Muscle layer of colon (tissue), 2 donors: ENCODE results near the gene INTS6.

Experiments used
- H3K27ac ChIP-seq: one replicate; pipeline ENCODE4 v1.7.0; 2013; ENCODE audit warnings: low read depth, mild to moderate bottlenecking, low read length, moderate library complexity
- H3K27me3 ChIP-seq, 2 donors: one replicate each; pipeline ENCODE4 v1.7.0; 2013; ENCODE audit warnings: low read length in 2 of 2, mild to moderate bottlenecking in 2 of 2; ENCODE audit not compliant: insufficient read depth in 2 of 2, control insufficient read depth in 1 of 2
- H3K36me3 ChIP-seq: one replicate; pipeline ENCODE4 v1.7.0; 2013; ENCODE audit warnings: mild to moderate bottlenecking, low read length; ENCODE audit not compliant: insufficient read depth
- H3K4me1 ChIP-seq: one replicate; pipeline ENCODE4 v1.7.0; 2013; ENCODE audit warnings: mild to moderate bottlenecking, low read length; ENCODE audit not compliant: insufficient read depth
- H3K4me3 ChIP-seq, 2 donors: one replicate each; pipeline ENCODE4 v1.7.0; 2013; ENCODE audit warnings: low read length in 2 of 2, low read depth in 1 of 2, mild to moderate bottlenecking in 1 of 2, moderate library complexity in 1 of 2
- H3K9ac ChIP-seq: one replicate; pipeline ENCODE4 v1.7.0; 2013; ENCODE audit warnings: low read length
- H3K9me3 ChIP-seq: one replicate; pipeline ENCODE4 v1.7.0; 2013; ENCODE audit warnings: mild to moderate bottlenecking, low read length
- donor health status: abdominal sarcoma.
- donor health status: Adenocarcinoma of cecum.

Gene INTS6, protein sequence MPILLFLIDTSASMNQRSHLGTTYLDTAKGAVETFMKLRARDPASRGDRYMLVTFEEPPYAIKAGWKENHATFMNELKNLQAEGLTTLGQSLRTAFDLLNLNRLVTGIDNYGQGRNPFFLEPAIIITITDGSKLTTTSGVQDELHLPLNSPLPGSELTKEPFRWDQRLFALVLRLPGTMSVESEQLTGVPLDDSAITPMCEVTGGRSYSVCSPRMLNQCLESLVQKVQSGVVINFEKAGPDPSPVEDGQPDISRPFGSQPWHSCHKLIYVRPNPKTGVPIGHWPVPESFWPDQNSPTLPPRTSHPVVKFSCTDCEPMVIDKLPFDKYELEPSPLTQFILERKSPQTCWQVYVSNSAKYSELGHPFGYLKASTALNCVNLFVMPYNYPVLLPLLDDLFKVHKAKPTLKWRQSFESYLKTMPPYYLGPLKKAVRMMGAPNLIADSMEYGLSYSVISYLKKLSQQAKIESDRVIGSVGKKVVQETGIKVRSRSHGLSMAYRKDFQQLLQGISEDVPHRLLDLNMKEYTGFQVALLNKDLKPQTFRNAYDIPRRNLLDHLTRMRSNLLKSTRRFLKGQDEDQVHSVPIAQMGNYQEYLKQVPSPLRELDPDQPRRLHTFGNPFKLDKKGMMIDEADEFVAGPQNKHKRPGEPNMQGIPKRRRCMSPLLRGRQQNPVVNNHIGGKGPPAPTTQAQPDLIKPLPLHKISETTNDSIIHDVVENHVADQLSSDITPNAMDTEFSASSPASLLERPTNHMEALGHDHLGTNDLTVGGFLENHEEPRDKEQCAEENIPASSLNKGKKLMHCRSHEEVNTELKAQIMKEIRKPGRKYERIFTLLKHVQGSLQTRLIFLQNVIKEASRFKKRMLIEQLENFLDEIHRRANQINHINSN

DNA sequence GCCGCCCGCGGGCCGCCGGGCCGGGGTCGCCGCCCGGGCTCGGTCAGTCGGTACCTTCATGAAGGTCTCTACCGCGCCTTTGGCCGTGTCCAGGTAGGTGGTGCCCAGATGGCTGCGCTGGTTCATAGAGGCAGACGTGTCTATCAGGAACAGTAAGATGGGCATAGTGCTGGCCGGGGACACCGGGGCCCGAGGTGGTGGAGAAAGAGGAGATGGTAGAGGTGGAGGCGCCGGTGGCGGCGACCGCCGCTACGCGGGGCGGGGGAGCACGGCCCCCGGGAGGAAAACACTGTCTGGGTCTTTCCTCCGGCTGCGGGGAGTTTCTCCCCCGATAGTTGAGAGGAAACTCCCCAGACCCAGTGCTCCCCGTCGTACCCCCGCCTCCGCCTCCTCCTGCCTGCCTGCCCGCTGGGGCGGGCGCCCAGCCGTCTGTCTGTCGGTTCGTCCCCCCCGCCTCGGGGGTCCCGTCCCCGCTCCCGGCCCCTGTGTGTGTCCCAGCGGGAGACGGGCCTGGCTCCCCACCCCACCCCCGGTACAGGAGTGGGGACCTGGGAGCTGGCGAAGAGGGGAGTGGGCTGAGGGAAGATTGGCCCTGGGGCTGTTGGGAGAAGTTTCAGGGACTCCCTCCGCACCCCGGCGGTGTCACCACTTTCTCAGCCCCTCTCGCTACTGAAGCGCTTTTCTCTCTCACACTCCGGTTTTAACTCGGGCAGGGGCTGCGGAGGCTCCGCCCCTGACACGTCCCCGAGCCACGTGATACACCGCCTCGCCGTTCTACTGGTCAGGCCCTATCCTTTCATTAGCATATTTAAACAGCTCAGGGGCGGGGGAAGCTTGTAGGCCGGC, at the start of gene INTS6:
INTS6 (minus strand) TSS at position 676 of the 846 bp plus-strand sequence; CDS start at position 165, 511 bp downstream.
- H3K4me3 ChIP-seq = peak within 1 kb of the TSS; percentile 72 to 82
- H3K27ac ChIP-seq = peak within 1 kb of the TSS; percentile 96
- H3K36me3 ChIP-seq = peaks cover 7% of the 10 kb centered on the region
- no peaks in the 10 kb centered on the region for H3K9me3 ChIP-seq
- no peaks in the 10 kb centered on the region for H3K27me3 ChIP-seq
- H3K9ac ChIP-seq = peak within 1 kb of the TSS; percentile 93
- peaks cover 30% of the 10 kb centered on the region for H3K4me1 ChIP-seq

DNA sequence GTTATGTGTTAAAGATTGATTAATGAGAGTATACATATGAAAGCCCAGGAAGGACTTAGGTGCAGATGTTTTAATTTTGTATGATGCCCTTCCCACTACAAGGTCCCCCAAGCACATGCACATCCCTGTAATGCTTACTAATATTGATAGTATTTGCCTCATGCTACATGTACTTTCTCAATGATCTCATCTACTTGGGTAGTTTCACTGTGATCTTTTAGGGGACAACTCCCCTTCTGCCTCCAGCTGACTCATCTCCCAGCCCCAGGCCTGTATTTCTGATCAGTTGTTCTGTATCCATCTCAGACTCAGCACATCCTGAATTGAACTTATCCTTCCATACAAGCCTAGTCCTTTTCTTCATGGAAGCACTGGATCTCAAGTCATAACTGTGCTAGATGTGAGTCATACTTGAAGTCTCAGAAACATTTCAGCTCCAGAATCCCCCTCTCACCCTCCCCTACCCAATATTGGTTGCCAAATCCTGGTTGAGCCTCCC, 49.4 kb upstream of the INTS6 start:
- no peaks in the 10 kb centered on the region for H3K4me1 ChIP-seq
- H3K9ac ChIP-seq = no peak overlapping the region
- no peak overlapping the region for H3K27ac ChIP-seq
- H3K36me3 ChIP-seq = no peaks in the 10 kb centered on the region
- no peaks in the 10 kb centered on the region for H3K27me3 ChIP-seq
- no peak overlapping the region for H3K4me3 ChIP-seq
- no peaks in the 10 kb centered on the region for H3K9me3 ChIP-seq

DNA sequence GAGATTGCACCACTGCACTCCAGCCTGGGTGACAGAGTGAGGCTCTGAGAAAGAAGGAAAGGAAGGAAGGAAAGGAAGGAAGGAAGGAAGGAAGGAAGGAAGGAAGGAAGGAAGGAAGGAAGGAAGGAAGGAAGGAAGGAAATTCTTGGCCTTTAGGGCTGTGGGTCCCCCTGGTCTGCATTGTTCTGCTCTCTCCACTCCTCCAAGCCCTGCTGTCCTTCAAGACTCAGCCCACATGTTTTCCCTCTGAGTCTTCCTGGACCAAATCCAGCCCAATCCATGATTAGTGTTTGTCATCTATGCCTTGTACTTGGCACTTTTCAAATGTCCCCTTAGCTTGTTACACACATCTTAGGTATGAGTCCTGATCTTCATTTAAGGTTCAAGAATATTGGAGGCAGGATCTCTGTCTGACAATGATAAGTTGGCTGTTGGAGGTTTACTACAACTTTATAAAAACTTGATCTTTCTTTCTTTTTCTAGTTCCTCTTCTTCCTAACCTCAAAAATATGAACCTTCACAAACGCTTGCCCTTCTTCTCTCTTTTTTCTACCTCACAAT, 48.8 kb upstream of the INTS6 start:
- Histone ChIP-seq H3K27ac (no peak overlapping the region), H3K36me3 (no peaks in the 10 kb centered on the region), H3K27me3 (no peaks in the 10 kb centered on the region), H3K9ac (no peak overlapping the region), H3K9me3 (no peaks in the 10 kb centered on the region), H3K4me1 (no peaks in the 10 kb centered on the region), H3K4me3 (no peak overlapping the region)

DNA sequence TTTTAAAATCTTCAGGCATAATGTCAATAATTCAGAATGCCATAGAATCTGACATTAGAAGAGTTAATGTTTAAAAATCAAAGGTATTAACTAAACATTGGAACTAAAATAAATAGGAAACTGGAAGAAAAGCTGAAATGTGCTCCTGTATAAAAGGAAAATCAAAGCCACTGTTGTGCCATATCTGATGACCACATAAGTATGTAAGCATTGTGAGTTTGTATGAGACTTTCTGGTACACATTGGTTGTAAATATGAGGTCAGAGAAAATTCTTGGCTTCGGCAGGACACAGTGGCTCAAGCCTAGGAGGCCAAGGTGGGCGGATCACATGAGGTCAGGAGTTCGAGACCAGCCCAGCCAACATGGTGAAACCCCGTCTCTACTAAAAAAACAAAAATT, 48.3 kb upstream of the INTS6 start:
- Histone ChIP-seq H3K9me3 (no peaks in the 10 kb centered on the region), H3K4me3 (no peak overlapping the region), H3K9ac (no peak overlapping the region), H3K4me1 (no peaks in the 10 kb centered on the region), H3K27me3 (no peaks in the 10 kb centered on the region), H3K27ac (no peak overlapping the region), H3K36me3 (no peaks in the 10 kb centered on the region)

DNA sequence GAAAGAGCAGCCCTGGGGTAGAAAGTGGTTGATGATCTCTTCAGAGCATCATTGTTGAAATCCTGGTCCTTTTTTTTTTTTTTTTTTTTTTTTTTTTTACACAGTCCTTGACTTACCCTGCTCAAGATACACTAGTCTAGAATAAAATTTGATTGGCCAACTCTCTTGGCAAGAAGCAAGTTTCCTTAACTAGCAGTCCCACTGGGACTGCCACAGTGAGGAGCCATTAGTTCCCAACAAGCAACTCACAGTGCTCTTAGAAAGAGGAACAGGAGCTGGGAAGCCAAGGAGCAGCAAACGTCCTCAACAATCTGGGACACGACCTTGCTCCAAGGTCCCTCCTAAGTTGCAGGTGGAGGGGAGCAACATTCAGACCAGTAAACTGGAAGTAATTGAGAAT, 47.9 kb upstream of the INTS6 start:
- no peaks in the 10 kb centered on the region for H3K4me1 ChIP-seq
- H3K9me3 ChIP-seq = no peaks in the 10 kb centered on the region
- H3K9ac ChIP-seq = no peak overlapping the region
- H3K36me3 ChIP-seq = no peaks in the 10 kb centered on the region
- H3K4me3 ChIP-seq = no peak overlapping the region
- H3K27ac ChIP-seq = no peak overlapping the region
- H3K27me3 ChIP-seq = no peaks in the 10 kb centered on the region

DNA sequence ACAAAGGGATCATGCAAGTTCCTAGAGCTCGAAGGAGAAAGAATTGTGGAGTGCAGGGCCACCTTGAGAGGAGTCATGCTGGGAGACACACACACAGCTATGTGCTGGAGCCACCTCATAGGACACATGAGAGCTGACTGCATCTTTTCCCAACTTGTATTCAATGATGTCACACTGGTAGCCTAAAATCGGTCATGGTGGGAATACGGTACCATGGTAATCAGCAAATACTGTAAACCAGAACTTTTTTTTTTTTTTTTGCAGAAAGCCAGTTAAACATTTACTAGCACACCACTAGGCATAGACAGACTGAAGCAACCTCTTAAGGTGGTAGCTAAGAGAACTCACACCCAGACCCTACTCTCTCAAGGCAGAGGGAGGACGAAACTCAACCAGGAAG, 47.0 kb upstream of the INTS6 start:
- no peak overlapping the region for H3K4me3 ChIP-seq
- H3K27ac ChIP-seq = no peak overlapping the region
- H3K36me3 ChIP-seq = no peaks in the 10 kb centered on the region
- no peaks in the 10 kb centered on the region for H3K27me3 ChIP-seq
- H3K9me3 ChIP-seq = no peaks in the 10 kb centered on the region
- H3K4me1 ChIP-seq = no peaks in the 10 kb centered on the region
- no peak overlapping the region for H3K9ac ChIP-seq

DNA sequence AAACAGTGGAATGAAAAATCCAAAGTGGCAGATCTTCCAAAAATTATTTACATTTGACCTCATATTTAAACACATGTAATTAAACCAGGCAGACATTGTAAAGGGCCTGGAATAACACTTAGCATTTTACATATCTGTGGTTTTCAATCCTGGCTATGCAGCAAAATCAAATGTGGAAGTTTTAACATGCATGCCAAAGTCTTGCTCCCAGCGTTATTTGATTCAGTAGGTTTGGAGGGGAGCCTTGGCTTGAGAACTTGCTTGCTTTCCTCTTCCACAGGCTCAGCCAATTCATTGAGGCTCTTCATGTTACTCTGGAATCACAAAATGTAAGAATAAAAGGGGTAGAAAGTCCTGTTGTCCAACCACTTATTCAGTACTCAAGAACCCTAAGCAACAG, 42.5 kb upstream of the INTS6 start:
- no peak overlapping the region for H3K27ac ChIP-seq
- H3K36me3 ChIP-seq = no peaks in the 10 kb centered on the region
- no peaks in the 10 kb centered on the region for H3K4me1 ChIP-seq
- H3K9ac ChIP-seq = no peak overlapping the region
- H3K4me3 ChIP-seq = no peak overlapping the region
- H3K9me3 ChIP-seq = no peaks in the 10 kb centered on the region
- no peaks in the 10 kb centered on the region for H3K27me3 ChIP-seq

DNA sequence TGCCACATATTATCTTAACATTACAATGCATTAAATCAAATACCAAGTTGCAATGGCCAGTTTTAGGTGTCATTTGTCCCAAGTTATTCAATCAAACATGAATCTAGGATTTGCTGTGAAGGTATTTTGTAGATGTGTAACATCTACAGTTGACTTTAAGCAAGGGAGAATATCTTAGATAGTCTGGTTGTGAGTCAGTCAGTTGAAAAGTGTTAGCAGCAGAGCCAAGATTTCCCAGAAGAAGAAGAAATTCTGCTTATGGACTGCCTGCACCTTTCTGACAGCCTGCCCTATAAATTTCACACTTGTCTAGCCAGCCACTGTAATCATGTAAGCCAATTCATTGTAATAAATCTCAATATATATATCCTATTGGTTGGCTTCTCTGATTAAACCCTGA, 41.3 kb upstream of the INTS6 start:
- H3K4me3 ChIP-seq = no peak overlapping the region
- no peak overlapping the region for H3K27ac ChIP-seq
- H3K27me3 ChIP-seq = no peaks in the 10 kb centered on the region
- H3K36me3 ChIP-seq = no peaks in the 10 kb centered on the region
- H3K4me1 ChIP-seq = no peaks in the 10 kb centered on the region
- H3K9ac ChIP-seq = no peak overlapping the region
- H3K9me3 ChIP-seq = no peaks in the 10 kb centered on the region

DNA sequence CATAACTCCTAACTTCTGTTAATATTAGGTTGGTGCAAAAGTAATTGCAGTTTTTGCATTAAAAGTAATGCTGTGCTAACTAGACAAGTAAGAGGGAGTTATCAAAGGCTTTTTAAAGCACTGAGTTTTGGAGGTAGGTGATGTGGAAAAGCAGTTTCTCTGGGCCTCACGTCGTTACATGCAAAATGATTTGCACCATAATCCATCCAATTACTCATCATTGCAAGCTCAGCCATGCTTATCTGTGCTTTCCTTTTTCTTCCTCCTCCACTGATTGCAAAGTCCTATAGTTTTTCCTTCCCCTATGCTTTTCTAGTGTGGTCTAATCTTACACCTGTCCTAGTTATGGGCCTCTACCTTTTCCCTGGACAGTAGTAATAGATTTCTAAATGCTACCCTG, 35.4 kb upstream of the INTS6 start:
- H3K4me3 ChIP-seq = no peak overlapping the region
- H3K4me1 ChIP-seq = no peaks in the 10 kb centered on the region
- no peaks in the 10 kb centered on the region for H3K36me3 ChIP-seq
- H3K27me3 ChIP-seq = no peaks in the 10 kb centered on the region
- no peak overlapping the region for H3K27ac ChIP-seq
- no peaks in the 10 kb centered on the region for H3K9me3 ChIP-seq
- no peak overlapping the region for H3K9ac ChIP-seq

DNA sequence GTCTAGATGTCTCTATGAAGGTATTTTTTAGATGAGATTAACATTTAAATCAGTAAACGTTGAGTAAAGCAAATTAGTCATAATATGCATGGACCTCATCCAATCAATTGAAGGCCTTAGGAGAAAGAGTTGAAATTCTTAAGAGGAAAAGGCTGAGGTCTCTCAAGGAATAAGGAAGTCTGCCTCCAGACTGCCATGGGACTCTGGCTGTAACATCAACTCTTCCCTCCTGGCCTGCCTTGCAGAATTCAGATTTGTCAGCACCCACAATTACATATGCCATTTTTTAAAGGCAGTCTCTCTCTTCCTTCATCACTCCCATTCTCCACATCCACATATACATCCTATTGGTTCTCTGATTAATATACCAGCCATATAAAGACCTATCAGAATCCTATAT, 28.8 kb upstream of the INTS6 start:
- Histone ChIP-seq H3K4me3 (no peak overlapping the region), H3K9ac (no peak overlapping the region), H3K36me3 (no peaks in the 10 kb centered on the region), H3K27me3 (no peaks in the 10 kb centered on the region), H3K4me1 (no peaks in the 10 kb centered on the region), H3K27ac (no peak overlapping the region), H3K9me3 (no peaks in the 10 kb centered on the region)

DNA sequence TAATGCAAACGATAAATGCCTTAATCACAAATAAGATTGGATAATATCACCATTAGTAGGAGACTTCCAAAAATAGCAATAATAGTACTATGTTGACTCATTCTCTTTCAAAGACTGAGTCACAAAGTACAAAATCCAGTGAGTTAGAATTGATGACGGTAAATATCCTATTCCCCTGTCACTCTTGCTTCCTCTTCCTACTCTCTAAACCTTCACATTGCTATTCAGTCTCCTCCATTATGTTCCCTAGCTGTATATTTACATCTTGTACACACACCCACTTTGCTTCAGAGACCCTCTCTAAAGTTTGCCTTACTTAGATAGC, 26.3 kb upstream of the INTS6 start:
- H3K4me1 ChIP-seq = no peaks in the 10 kb centered on the region
- H3K36me3 ChIP-seq = no peaks in the 10 kb centered on the region
- no peak overlapping the region for H3K9ac ChIP-seq
- no peaks in the 10 kb centered on the region for H3K9me3 ChIP-seq
- H3K27me3 ChIP-seq = no peaks in the 10 kb centered on the region
- H3K27ac ChIP-seq = no peak overlapping the region
- no peak overlapping the region for H3K4me3 ChIP-seq
